Upper lobe of right lung (tissue), 1 donor: ENCODE results near the gene C9orf72. TPM values are rescaled to one million over a fixed set of nuclear protein-coding genes. Genes with fewer than 3 reads are reported as not detected.

Source experiments
- ATAC-seq: fragments of 200-7000 bp; cut with Tn5 transposase; one replicate; pipeline ENCODE4 v1.9.1; 2020; ENCODE audit warnings: mild to moderate bottlenecking, moderate library complexity
- DNase-seq: peaks from one replicate; pipeline ENCODE4 v3.0.0-alpha.2; 2020
- H3K27ac ChIP-seq: fragments of 200-600 bp; one replicate; pipeline ENCODE4 v1.8.0; 2022
- H3K27me3 ChIP-seq: fragments of 200-600 bp; one replicate; pipeline ENCODE4 v1.8.0; 2022; ENCODE audit warnings: mild to moderate bottlenecking
- H3K36me3 ChIP-seq: fragments of 200-600 bp; one replicate; pipeline ENCODE4 v1.8.0; 2022
- H3K4me1 ChIP-seq: fragments of 200-600 bp; one replicate; pipeline ENCODE4 v1.8.0; 2022
- H3K4me3 ChIP-seq: fragments of 200-600 bp; one replicate; pipeline ENCODE4 v1.8.0; 2022; ENCODE audit warnings: mild to moderate bottlenecking
- H3K9me3 ChIP-seq: fragments of 200-600 bp; one replicate; pipeline ENCODE4 v1.8.0; 2022
- CTCF ChIP-seq: fragments of 200-600 bp; IDR thresholded peaks from one replicate; pipeline ENCODE4 v1.8.0; 2022; ENCODE audit warnings: antibody characterized with exemption
- intact Hi-C: fragments of 100-400 bp; cut with DNase I; formaldehyde crosslinking; loops from one replicate; pipeline ENCODE4 v1.11.0; 2022
- total RNA-seq: library from RNA; stranded (reverse); fragmentation: NEBNext Ultra II Directional; extraction: Animal tissue kit (Norgen Biotek cat#: 25700); gene quantifications from one replicate; pipeline ENCODE4 v1.2.1, GENCODE V29; 2021
- donor health status: DM: no; HTN: yes; CAD: no; lungs with severe emphysema.

Gene C9orf72
- total RNA-seq, 1 donor from 2014 or later: 16.8 TPM

- peak; percentile 85 for ATAC-seq
These were observed 8.6 kb downstream of the C9orf72 start for GRCh38 chr9:27564670-27565069.

GRCh38 chr9:27563738-27564430 lies 9.4 kb downstream of the C9orf72 start:
- peaks cover 36% of the 10 kb centered on the region for H3K36me3 ChIP-seq
- DNase-seq (no peak), ATAC-seq (no peak)
- no peak overlapping the region for H3K4me3 ChIP-seq
- intact Hi-C loops: no loop called here
- TF ChIP-seq CTCF: no peak
- H3K4me1 ChIP-seq: no peaks in the 10 kb centered on the region
- no peaks in the 10 kb centered on the region for H3K27me3 ChIP-seq
- H3K9me3 ChIP-seq: no peaks in the 10 kb centered on the region
- peak overlapping the region; percentile 55 for H3K27ac ChIP-seq

More at GRCh38 chr9:27564670-27565069, 8.6 kb downstream of the C9orf72 start:
- no peaks in the 10 kb centered on the region for H3K27me3 ChIP-seq
- DNase-seq: no peak
- H3K9me3 ChIP-seq: no peaks in the 10 kb centered on the region
- peaks cover 28% of the 10 kb centered on the region for H3K36me3 ChIP-seq
- H3K4me3 ChIP-seq: no peak overlapping the region
- no peak for TF ChIP-seq CTCF
- peak overlapping the region; percentile 55 for H3K27ac ChIP-seq
- H3K4me1 ChIP-seq: no peaks in the 10 kb centered on the region
- intact Hi-C loops: no loop called here

GRCh38 chr9:27561685-27562084 lies 11.6 kb downstream of the C9orf72 start:
- DNase-seq (no peak), ATAC-seq (no peak)
- Histone ChIP-seq H3K36me3 (peaks cover 56% of the 10 kb centered on the region), H3K27ac (no peak overlapping the region), H3K4me1 (no peaks in the 10 kb centered on the region), H3K27me3 (no peaks in the 10 kb centered on the region), H3K9me3 (no peaks in the 10 kb centered on the region), H3K4me3 (no peak overlapping the region)
- intact Hi-C loops: no loop called here
- no peak for TF ChIP-seq CTCF

- H3K4me3 ChIP-seq: no peak overlapping the region
- DNase-seq: no peak
- H3K27ac ChIP-seq: no peak overlapping the region
- H3K36me3 ChIP-seq: peaks cover 64% of the 10 kb centered on the region
- no peaks in the 10 kb centered on the region for H3K27me3 ChIP-seq
- H3K4me1 ChIP-seq: no peaks in the 10 kb centered on the region
- no peak for TF ChIP-seq CTCF
- no peak for ATAC-seq
- H3K9me3 ChIP-seq: no peaks in the 10 kb centered on the region
- intact Hi-C loops: no loop called here
These were observed 12.8 kb downstream of the C9orf72 start for GRCh38 chr9:27560457-27560856.

GRCh38 chr9:27558307-27558706 lies 15.0 kb downstream of the C9orf72 start:
- Histone ChIP-seq H3K4me1 (no peaks in the 10 kb centered on the region), H3K36me3 (peaks cover 83% of the 10 kb centered on the region), H3K27me3 (no peaks in the 10 kb centered on the region), H3K4me3 (no peak overlapping the region), H3K9me3 (no peaks in the 10 kb centered on the region), H3K27ac (no peak overlapping the region)
- no peak for TF ChIP-seq CTCF
- ATAC-seq (no peak), DNase-seq (no peak)
- intact Hi-C loops: no loop called here
